ENCODE data around the gene FLT1. TPM values are rescaled to one million over a fixed set of nuclear protein-coding genes. Genes with fewer than 3 reads are reported as not detected.

Gene FLT1
- total RNA-seq, 2 experiments from 2014 or later: 7.7 to 8.2 TPM

DNA sequence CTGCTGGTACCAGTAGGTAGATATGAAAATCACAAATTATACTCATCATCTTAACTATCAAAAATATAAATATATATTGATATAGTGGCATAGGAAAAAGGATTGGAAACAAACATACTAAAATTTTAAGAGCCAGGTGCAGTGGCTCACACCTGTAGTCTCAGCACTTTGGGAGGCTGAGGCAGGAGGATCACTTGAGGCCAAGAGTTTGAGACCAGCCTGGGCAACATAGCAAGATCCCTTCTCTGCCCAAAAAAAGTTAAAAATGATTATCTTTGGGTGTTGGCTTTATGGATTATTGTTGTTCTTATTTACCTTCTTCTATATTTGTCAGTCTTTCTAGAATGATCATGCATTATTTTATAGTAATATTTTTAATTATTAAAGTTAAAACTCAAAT, 53.4 kb downstream of the FLT1 start:
- Mint-ChIP-seq H3K4me1 (ENCODE audit: low read depth) (no peaks in the 10 kb centered on the region), H3K4me3 (no peak overlapping the region), H3K27ac (no peak overlapping the region), H3K27me3 (no peaks in the 10 kb centered on the region), H3K9me3 (peaks cover 7% of the 10 kb centered on the region), H3K36me3 (ENCODE audit: low read depth) (no peaks in the 10 kb centered on the region)
- TF ChIP-seq, protein P1, sequence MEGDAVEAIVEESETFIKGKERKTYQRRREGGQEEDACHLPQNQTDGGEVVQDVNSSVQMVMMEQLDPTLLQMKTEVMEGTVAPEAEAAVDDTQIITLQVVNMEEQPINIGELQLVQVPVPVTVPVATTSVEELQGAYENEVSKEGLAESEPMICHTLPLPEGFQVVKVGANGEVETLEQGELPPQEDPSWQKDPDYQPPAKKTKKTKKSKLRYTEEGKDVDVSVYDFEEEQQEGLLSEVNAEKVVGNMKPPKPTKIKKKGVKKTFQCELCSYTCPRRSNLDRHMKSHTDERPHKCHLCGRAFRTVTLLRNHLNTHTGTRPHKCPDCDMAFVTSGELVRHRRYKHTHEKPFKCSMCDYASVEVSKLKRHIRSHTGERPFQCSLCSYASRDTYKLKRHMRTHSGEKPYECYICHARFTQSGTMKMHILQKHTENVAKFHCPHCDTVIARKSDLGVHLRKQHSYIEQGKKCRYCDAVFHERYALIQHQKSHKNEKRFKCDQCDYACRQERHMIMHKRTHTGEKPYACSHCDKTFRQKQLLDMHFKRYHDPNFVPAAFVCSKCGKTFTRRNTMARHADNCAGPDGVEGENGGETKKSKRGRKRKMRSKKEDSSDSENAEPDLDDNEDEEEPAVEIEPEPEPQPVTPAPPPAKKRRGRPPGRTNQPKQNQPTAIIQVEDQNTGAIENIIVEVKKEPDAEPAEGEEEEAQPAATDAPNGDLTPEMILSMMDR (IDR thresholded peaks at IDR 0.05): no peak
- ChIA-PET CTCF (no interaction called here), POLR2A (no interaction called here)
- DNase-seq (no peak), ATAC-seq (no peak)
- intact Hi-C loops (cut with micrococcal nuclease): no loop called here

DNA sequence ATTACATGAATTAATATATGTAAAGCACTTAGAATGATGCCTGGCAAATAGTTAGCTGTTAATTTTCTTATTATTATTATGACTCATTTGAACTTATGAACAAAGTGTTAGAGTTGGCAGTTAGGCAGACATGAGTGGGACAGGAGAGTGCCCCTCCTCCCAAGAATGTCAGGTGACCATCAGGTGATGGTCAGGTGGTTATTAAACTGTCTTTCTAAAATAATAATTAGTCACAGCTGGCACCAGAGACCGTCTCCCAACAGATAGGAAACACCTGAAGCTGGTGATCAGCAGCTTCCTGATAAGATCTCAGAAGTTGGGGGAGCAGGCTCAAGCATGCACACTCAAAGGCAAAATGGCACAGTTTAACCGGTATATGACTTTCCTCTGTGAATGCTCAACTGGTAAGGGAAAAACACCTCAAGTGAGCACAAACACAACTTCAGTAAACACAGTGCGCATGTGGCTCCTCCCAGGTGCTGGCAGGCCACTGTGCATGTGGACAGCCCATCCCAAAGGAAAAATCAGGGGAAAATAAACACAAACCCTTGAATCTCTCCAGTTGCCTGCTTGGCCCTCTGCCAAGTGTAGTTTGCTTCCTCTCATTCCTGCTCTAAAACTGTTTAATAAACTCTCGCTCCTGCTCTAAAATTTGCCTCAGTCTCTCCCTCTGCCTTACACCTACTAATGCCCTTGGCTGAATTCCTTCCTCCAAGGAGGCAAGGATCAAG, 54.0 kb downstream of the FLT1 start:
- H3K4me1 Mint-ChIP-seq (ENCODE audit: low read depth): no peaks in the 10 kb centered on the region
- TF ChIP-seq, protein P1 (IDR thresholded peaks at IDR 0.05): no peak
- H3K4me3 Mint-ChIP-seq: no peak overlapping the region
- POLR2A ChIA-PET: no interaction called here
- H3K9me3 Mint-ChIP-seq: peaks cover 3% of the 10 kb centered on the region
- H3K27me3 Mint-ChIP-seq: no peaks in the 10 kb centered on the region
- CTCF ChIA-PET: no interaction called here
- no peaks in the 10 kb centered on the region for H3K36me3 Mint-ChIP-seq (ENCODE audit: low read depth)
- ATAC-seq (no peak), DNase-seq (no peak)
- intact Hi-C loops (cut with micrococcal nuclease): no loop called here
- H3K27ac Mint-ChIP-seq: no peak overlapping the region

GRCh38 chr13:28438598-28439334, 56.2 kb downstream of the FLT1 start:
- Mint-ChIP-seq H3K36me3 (ENCODE audit: low read depth) (no peaks in the 10 kb centered on the region), H3K27ac (no peak overlapping the region)
- POLR2A ChIA-PET: no interaction called here

DNA sequence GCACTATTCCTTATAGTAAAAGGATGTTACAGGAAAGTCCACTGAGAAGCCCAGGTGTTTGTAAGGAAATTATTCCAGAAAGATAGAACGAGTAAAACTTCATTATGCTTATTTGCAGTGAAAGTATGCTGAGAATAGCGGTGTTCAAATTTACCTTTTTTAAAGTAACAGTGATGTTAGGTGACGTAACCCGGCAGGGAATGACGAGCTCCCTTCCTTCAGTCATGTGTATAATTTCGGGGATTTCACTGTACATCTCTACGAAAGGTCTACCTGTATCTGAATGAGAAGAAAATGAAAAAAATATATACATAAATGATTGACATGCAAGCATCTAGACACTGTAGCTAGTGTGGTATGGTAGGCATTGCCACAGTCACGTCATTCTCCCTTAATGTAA, 56.9 kb downstream of the FLT1 start:
- H3K4me3 Mint-ChIP-seq: no peak overlapping the region
- H3K27me3 Mint-ChIP-seq: no peaks in the 10 kb centered on the region
- POLR2A ChIA-PET: no interaction called here
- no peak overlapping the region for H3K27ac Mint-ChIP-seq
- CTCF ChIA-PET: no interaction called here
- DNase-seq: no peak
- TF ChIP-seq, protein P1 (IDR thresholded peaks at IDR 0.05): no peak
- H3K9me3 Mint-ChIP-seq: no peaks in the 10 kb centered on the region
- no peak for ATAC-seq
- no peaks in the 10 kb centered on the region for H3K4me1 Mint-ChIP-seq (ENCODE audit: low read depth)
- H3K36me3 Mint-ChIP-seq (ENCODE audit: low read depth): no peaks in the 10 kb centered on the region
- intact Hi-C loops (cut with micrococcal nuclease): no loop called here

More at GRCh38 chr13:28438598-28439334, 56.2 kb downstream of the FLT1 start:
- no peak overlapping the region for H3K4me3 Mint-ChIP-seq
- ATAC-seq (no peak), DNase-seq (no peak)
- TF ChIP-seq, protein P1 (IDR thresholded peaks at IDR 0.05): no peak
- CTCF ChIA-PET: no interaction called here
- intact Hi-C loops (cut with micrococcal nuclease): no loop called here
- H3K4me1 Mint-ChIP-seq (ENCODE audit: low read depth): no peaks in the 10 kb centered on the region
- H3K9me3 Mint-ChIP-seq: no peaks in the 10 kb centered on the region
- H3K27me3 Mint-ChIP-seq: no peaks in the 10 kb centered on the region

DNA sequence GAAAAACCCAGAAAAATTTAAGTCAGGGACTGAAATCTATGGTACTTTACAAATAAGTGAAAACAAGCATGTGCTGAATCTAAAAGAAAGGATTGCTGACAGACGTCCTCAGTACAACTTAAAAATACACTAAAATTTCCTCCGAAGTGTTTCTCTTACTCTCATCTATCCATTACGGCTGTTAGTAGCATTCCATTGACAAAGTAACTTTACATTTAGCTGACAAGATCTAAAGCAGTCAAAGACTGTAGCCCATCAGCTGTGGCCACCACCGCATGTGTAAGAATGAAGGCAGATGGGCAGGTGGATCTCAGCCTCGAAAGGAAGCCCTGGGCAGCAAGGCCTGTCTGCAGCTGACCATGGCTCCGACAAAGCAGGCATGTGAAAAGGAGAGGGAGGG, 59.0 kb downstream of the FLT1 start:
- no peak overlapping the region for H3K27ac Mint-ChIP-seq
- no peaks in the 10 kb centered on the region for H3K27me3 Mint-ChIP-seq
- intact Hi-C loops (cut with micrococcal nuclease): no loop called here
- no peak for DNase-seq
- CTCF ChIA-PET: no interaction called here
- no peaks in the 10 kb centered on the region for H3K4me1 Mint-ChIP-seq (ENCODE audit: low read depth)
- no peak for ATAC-seq
- no peaks in the 10 kb centered on the region for H3K9me3 Mint-ChIP-seq
- TF ChIP-seq, protein P1 (IDR thresholded peaks at IDR 0.05): no peak
- POLR2A ChIA-PET: no interaction called here
- H3K4me3 Mint-ChIP-seq: no peak overlapping the region
- H3K36me3 Mint-ChIP-seq (ENCODE audit: low read depth): no peaks in the 10 kb centered on the region
